ENCODE data around the gene ARHGEF17. TPM values are rescaled to one million over a fixed set of nuclear protein-coding genes. Genes with fewer than 3 reads are reported as not detected.

The ARHGEF17 gene
- total and polyA plus RNA-seq, 2 of the 13 experiments (the other 11 are each of a cell fraction or from before 2014, with no cell fraction given), result 10.7 to 28.8 TPM

DNA sequence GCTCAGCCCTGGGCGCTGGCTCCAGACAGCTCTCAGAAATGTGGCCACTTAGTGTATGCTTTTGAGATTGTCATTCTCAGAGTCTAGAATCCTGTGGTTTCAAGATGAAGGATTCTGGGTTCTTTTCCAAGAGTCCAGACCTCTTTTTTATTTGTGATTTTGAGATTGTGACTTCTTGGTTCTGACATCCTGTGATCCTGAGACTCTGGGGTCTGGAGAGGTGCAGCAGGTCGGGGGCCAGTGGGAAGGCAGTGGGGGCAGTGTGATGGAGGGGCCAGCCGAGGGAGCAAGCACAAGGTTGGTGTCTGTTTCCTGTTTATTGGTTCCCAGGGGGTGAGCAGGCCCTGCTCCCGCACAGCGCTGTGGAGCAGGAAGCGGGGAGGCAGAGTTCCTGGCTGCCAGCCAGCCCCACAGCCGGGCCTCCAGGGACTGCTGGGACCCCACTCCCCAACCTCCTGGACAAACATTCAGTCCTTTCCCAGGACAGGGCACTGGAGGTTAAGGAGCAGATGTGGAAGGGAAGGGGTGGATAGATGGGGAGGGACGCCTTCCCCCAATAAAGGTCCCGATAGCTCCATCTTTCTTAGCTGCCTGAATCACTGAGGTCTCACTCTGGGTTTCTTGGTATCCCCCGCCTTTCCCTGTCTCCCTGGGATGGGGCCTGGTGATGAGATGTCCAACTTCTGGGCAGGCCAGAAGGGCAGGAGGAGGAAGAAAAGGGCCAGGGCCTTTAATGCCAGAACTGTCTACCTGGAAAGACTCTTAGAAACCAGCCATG is 13.7 kb downstream of the ARHGEF17 start (continued):
- TF ChIP-seq, protein P1, sequence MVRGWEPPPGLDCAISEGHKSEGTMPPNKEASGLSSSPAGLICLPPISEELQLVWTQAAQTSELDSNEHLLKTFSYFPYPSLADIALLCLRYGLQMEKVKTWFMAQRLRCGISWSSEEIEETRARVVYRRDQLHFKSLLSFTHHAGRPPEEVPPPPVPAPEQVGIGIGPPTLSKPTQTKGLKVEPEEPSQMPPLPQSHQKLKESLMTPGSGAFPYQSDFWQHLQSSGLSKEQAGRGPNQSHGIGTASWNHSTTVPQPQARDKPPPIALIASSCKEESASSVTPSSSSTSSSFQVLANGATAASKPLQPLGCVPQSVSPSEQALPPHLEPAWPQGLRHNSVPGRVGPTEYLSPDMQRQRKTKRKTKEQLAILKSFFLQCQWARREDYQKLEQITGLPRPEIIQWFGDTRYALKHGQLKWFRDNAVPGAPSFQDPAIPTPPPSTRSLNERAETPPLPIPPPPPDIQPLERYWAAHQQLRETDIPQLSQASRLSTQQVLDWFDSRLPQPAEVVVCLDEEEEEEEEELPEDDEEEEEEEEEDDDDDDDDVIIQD (CRISPR knock-in tag; IDR thresholded peaks at IDR 0.05; ENCODE audit: low read depth), result 0 out of 2 replicates have a peak, but pooled peaks have one; percentile 18
- TF ChIP-seq ELF3 (CRISPR knock-in tag; IDR thresholded peaks at IDR 0.05) (peak; percentile 40; the same call in 1 of the 2 replicates), ZBTB38 (CRISPR knock-in tag; IDR thresholded peaks at IDR 0.05) (peak; percentile 95), ZNF329 (CRISPR knock-in tag; IDR thresholded peaks at IDR 0.05; ENCODE audit: low read depth) (no peak), ETV5 (CRISPR knock-in tag; IDR thresholded peaks at IDR 0.05; ENCODE audit: borderline replicate concordance) (peak; percentile 37; the same call in 1 of the 2 replicates), RFXAP (CRISPR knock-in tag; IDR thresholded peaks at IDR 0.05; ENCODE audit: borderline replicate concordance) (no peak), ZMYM3 (CRISPR knock-in tag; IDR thresholded peaks at IDR 0.05) (no peak), ZNF609 (CRISPR knock-in tag; IDR thresholded peaks at IDR 0.05; ENCODE audit: borderline replicate concordance) (0 out of 2 replicates have a peak, but pooled peaks have one; percentile 26), HNF1B (CRISPR knock-in tag; IDR thresholded peaks at IDR 0.05) (0 out of 2 replicates have a peak, but pooled peaks have one; percentile 29), DZIP1 (CRISPR knock-in tag; IDR thresholded peaks at IDR 0.05) (0 out of 2 replicates have a peak, but pooled peaks have one; percentile 24), ATAD3A (CRISPR knock-in tag; IDR thresholded peaks at IDR 0.05) (no peak), ELF1 (CRISPR knock-in tag; IDR thresholded peaks at IDR 0.05) (0 out of 2 replicates have a peak, but pooled peaks have one; percentile 14), GABPA (IDR thresholded peaks at IDR 0.05; ENCODE audit: low read depth, low read length) (no peak), GABPA (CRISPR knock-in tag; IDR thresholded peaks at IDR 0.05; ENCODE audit: low read depth) (peak; percentile 35; the same call in 1 of the 2 replicates), GABPB1 (CRISPR knock-in tag; IDR thresholded peaks at IDR 0.05) (peak; percentile 50; the same call in 1 of the 2 replicates)
- TF ChIP-seq, protein P2, sequence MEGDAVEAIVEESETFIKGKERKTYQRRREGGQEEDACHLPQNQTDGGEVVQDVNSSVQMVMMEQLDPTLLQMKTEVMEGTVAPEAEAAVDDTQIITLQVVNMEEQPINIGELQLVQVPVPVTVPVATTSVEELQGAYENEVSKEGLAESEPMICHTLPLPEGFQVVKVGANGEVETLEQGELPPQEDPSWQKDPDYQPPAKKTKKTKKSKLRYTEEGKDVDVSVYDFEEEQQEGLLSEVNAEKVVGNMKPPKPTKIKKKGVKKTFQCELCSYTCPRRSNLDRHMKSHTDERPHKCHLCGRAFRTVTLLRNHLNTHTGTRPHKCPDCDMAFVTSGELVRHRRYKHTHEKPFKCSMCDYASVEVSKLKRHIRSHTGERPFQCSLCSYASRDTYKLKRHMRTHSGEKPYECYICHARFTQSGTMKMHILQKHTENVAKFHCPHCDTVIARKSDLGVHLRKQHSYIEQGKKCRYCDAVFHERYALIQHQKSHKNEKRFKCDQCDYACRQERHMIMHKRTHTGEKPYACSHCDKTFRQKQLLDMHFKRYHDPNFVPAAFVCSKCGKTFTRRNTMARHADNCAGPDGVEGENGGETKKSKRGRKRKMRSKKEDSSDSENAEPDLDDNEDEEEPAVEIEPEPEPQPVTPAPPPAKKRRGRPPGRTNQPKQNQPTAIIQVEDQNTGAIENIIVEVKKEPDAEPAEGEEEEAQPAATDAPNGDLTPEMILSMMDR (CRISPR knock-in tag; IDR thresholded peaks at IDR 0.05), result peak; percentile 21; the same call in 1 of the 2 replicates

All from HepG2 (cell line).